AG10803 (cell line): ENCODE results near the gene PPP1R14C.
"Not testable (repeated sequence)": the region's sequence is repeated elsewhere in the genome, so short reads cannot be mapped to it uniquely, and the experiment has no call there.

ENCODE experiments used
- DNase-seq: peaks from one replicate; pipeline ENCODE4 v3.0.0; 2010; ENCODE audit warnings: low read depth
- H3K4me3 ChIP-seq: 2 replicates; pipeline ENCODE4 v1.5.1; 2011; ENCODE audit warnings: mild to moderate bottlenecking, low read length, control low read depth
- CTCF ChIP-seq: conservative IDR thresholded peaks from 2 replicates; pipeline ENCODE4 v1.5.1; 2011; ENCODE audit warnings: mild to moderate bottlenecking, low read length, control low read depth, inconsistent platforms

The PPP1R14C gene

DNA sequence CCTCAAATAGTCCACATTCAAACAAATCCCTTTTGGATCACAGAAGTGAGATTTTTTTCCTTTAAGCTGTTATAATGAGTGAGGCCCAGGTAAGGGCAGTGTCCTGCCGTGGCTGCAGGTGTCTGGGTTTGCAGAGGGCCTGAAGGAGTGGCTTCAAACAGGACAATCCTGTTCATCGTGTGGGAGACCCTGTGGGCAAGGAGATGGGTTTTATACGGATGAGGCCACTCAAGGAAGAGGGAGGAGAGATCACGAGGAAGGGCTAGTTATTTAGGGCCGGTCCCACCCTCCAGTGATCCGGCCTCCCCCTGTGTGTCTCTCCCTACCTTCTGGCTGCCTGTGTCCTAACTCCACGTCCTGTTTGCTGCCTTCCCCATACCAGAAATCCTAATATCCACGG, 33.8 kb downstream of the PPP1R14C start:
- H3K4me3 ChIP-seq: no peak overlapping the region
- no peak for DNase-seq
- TF ChIP-seq CTCF: no peak

DNA sequence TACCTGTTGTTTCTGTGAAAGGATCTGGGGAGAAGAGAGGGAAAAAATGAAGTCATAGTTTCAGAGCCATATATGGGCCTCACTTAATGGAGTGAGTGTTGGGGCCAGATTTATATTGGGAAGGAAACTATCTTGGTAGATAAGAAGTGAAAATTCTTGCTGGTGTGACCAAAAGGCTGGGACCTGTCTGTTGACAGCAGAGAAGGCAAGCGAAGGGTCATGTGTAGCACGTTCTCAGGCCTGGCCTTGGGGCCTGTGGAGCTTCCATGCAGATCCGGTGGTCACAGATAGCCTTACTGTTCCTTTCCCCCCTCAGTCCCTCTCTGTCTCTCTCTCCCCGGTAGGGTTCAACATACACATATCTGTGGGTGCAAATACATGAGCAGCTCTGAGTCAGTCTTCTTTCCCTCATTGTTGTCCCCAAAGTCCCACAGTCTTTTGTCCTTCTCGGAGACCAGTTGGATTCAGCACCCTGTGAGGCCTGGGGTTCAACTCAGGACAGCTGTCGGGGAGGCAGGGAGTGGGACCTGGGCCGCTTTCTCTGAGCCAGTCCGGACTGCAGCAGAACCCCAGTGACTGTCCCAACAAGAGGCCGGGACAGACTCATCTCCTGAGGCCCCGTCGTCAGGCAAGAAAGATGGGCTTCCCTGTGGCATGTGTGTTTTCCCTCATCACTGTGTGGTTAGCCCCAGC, 34.6 kb downstream of the PPP1R14C start:
- DNase-seq: no peak
- TF ChIP-seq CTCF: no peak
- no peak overlapping the region for H3K4me3 ChIP-seq

DNA sequence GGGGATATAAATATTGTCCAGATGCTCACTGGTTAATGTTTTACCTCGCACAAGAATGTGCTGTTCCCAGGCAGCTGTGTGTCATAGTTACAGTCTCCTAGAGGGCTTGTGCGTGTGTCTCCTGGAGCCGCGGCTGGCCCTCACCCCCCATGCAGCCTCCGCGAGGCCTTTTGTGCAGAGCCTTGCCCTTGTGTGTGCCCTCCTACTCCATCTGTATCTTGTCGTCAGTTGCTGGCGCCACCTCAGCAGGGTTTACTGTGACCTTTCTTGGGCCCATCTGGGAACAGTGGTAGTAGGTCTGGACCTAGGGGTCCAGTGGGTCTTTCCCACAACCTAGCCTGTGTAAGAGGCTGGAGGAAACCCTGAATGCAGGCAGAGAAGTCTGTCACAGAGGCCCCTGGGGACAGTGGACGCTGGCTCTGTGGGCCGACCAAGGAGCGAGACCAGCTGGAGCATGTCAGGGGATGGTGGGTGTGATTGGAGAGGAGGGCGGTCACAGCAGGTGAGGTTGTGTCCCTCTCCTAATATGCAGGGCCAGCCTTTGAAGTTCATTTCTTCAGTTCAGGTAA, 35.2 kb downstream of the PPP1R14C start:
- peak; percentile 48 for DNase-seq
- H3K4me3 ChIP-seq: no peak overlapping the region
- no peak for TF ChIP-seq CTCF

DNA sequence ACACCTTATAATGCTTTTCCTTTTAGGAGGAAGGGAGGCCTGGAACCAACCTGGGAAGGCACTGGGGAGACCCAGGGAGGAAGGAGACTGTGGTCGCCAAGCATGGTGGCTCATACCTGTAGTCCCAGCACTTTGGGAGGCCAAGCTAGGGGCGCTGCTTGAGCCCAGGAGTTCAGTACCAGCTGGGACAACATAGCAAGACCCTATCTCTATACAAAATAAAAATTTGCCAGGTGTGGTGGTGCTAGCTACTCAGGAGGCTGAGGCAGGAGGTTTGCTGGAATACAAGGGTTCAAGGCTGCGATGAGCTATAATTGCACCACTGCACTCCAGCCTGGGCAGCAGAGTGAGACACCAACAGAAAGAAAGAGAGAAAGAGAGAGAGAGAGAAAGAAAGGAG, 36.2 kb downstream of the PPP1R14C start:
- no peak for TF ChIP-seq CTCF
- H3K4me3 ChIP-seq: no peak overlapping the region

GRCh38 chr6:150179907-150180424, 37.1 kb downstream of the PPP1R14C start:
- H3K4me3 ChIP-seq, DNase-seq: not testable (repeated sequence)

More for the DNA sequence above, 36.2 kb downstream of the PPP1R14C start:
- no peak for DNase-seq

- no peak for DNase-seq
- TF ChIP-seq CTCF: no peak
- no peak overlapping the region for H3K4me3 ChIP-seq
Observed at GRCh38 chr6:150180517-150180916, 37.7 kb downstream of the PPP1R14C start.

- no peak for TF ChIP-seq CTCF
- no peak for DNase-seq
- no peak overlapping the region for H3K4me3 ChIP-seq
Observed at GRCh38 chr6:150182460-150183078, 39.7 kb downstream of the PPP1R14C start.
